Endothelial cell of umbilical vein (primary cell): ENCODE data around the gene PRPSAP1. TPM values are rescaled to one million over a fixed set of nuclear protein-coding genes. Genes with fewer than 3 reads are reported as not detected.
A peak's percentile ranks its signal among the peaks of the same experiment; 100 is the strongest.

Source experiments
- BruUV-seq: library from RNA; stranded (reverse); fragments of 400-500 nt; replicated peaks from 2 replicates; lab custom pipeline; 2021; lab: Mats Ljungman, UMichigan
- CTCF ChIA-PET: fragments of 300-600, 350-600 bp; sonication (Branson Sonifier 250); formaldehyde crosslinking; loops from one replicate; lab custom pipeline; 2021; ENCODE audit warnings: antibody characterized with exemption, inconsistent platforms; lab: Charles Lee
- POLR2A ChIA-PET: fragments of 300-600, 350-600 bp; sonication (Branson Sonifier 250); formaldehyde crosslinking; loops from one replicate; lab custom pipeline; 2021; ENCODE audit warnings: antibody characterized with exemption, inconsistent platforms; lab: Charles Lee
- DNase-seq: peaks from one replicate; pipeline ENCODE4 v3.0.0-alpha.2; 2011; ENCODE audit warnings: low read depth, low spot score
- FAIRE-seq: peaks from 2 replicates; lab custom pipeline; 2011; peaks lifted over from hg19 to GRCh38; lab: Jason Lieb, UNC
- H2AFZ ChIP-seq: 2 replicates; pipeline ENCODE4 v1.6.0; 2012; ENCODE audit warnings: low read depth, low read length, control low read depth, inconsistent platforms
- H3K27ac ChIP-seq: 2 replicates; pipeline ENCODE4 v1.5.1; 2011; ENCODE audit warnings: low read depth, mild to moderate bottlenecking, control low read depth, low read length, moderate library complexity; ENCODE audit not compliant: insufficient read depth
- H3K27me3 ChIP-seq, 2 experiments: 2 replicates each; pipeline versions ENCODE4 v1.6.0 to v1.6.1; 2011; ENCODE audit warnings: low read length in 2 of 2, mixed read lengths in 1 of 2; ENCODE audit not compliant: control insufficient read depth in 2 of 2, insufficient read depth in 2 of 2
- H3K36me3 ChIP-seq, 2 experiments: 2 replicates in 1 of 2; 3 replicates in 1 of 2; pipeline ENCODE4 v1.5.1; 2011; ENCODE audit warnings: low read length in 2 of 2, mild to moderate bottlenecking in 1 of 2, moderate library complexity in 1 of 2; ENCODE audit not compliant: control insufficient read depth in 2 of 2, insufficient read depth in 2 of 2; ENCODE audit errors: extremely low read depth in 1 of 2
- H3K4me1 ChIP-seq: 3 replicates; pipeline ENCODE4 v1.5.1; 2011; ENCODE audit warnings: mild to moderate bottlenecking, low read length; ENCODE audit not compliant: control insufficient read depth, insufficient read depth; ENCODE audit errors: extremely low read depth
- H3K4me2 ChIP-seq: 2 replicates; pipeline ENCODE4 v1.6.1; 2011; ENCODE audit warnings: low read length, control low read depth, mixed read lengths; ENCODE audit not compliant: insufficient read depth
- H3K4me3 ChIP-seq, 3 experiments: fragments of 200-600 bp in 1 of 3; sonication (generic), shearing (Covaris generic) in 1 of 3; replicated peaks in 1 of 3; 2 replicates each; pipeline ENCODE4 v1.5.1; 2011 to 2016; ENCODE audit warnings: control low read depth in 3 of 3, low read length in 3 of 3, mild to moderate bottlenecking in 2 of 3, inconsistent platforms in 1 of 3, low read depth in 1 of 3, moderate library complexity in 1 of 3; ENCODE audit not compliant: insufficient read depth in 1 of 3
- H3K79me2 ChIP-seq: 2 replicates; pipeline ENCODE4 v1.6.0; 2012; ENCODE audit warnings: low read length, inconsistent platforms; ENCODE audit not compliant: control insufficient read depth, insufficient read depth
- H3K9ac ChIP-seq: replicated peaks from 2 replicates; pipeline ENCODE3; 2011; ENCODE audit warnings: low read length, control low read depth; ENCODE audit not compliant: insufficient read depth; ENCODE audit errors: extremely low read depth
- H3K9me1 ChIP-seq: replicated peaks from 3 replicates; pipeline ENCODE4 v1.6.0; 2011; ENCODE audit warnings: mild to moderate bottlenecking, low read length; ENCODE audit not compliant: control insufficient read depth, insufficient read depth; ENCODE audit errors: extremely low read depth
- H3K9me3 ChIP-seq: replicated peaks from 2 replicates; pipeline ENCODE4 v1.5.1; 2012; ENCODE audit warnings: low read length, inconsistent platforms; ENCODE audit not compliant: control insufficient read depth, insufficient read depth
- H4K20me1 ChIP-seq: replicated peaks from 2 replicates; pipeline ENCODE3; 2011; ENCODE audit warnings: mild to moderate bottlenecking, low read length; ENCODE audit not compliant: control insufficient read depth, insufficient read depth; ENCODE audit errors: extremely low read depth
- CTCF ChIP-seq, 2 donors: IDR thresholded peaks; 1 replicate in 1 of 2; 2 replicates in 1 of 2; pipeline ENCODE4 v1.5.1; 2011; ENCODE audit warnings: low read length in 2 of 2, mild to moderate bottlenecking in 2 of 2, moderate library complexity in 2 of 2, control low read depth in 1 of 2, inconsistent platforms in 1 of 2, low read depth in 1 of 2; ENCODE audit not compliant: insufficient read depth in 1 of 2; ENCODE audit errors: extremely low read depth in 1 of 2
- EZH2 ChIP-seq: IDR thresholded peaks from 2 replicates; pipeline ENCODE4 v1.6.1; 2012; ENCODE audit warnings: borderline replicate concordance, low read depth, mild to moderate bottlenecking, moderate library complexity, low read length, inconsistent platforms; ENCODE audit not compliant: severe bottlenecking
- FOS ChIP-seq: IDR thresholded peaks from 2 replicates; pipeline ENCODE4 v1.6.1; 2011; ENCODE audit warnings: mild to moderate bottlenecking, low read length, moderate library complexity, borderline replicate concordance; ENCODE audit not compliant: insufficient read depth
- GATA2 ChIP-seq: IDR thresholded peaks from 2 replicates; pipeline ENCODE4 v1.7.0; 2011; ENCODE audit warnings: low read depth, mild to moderate bottlenecking, moderate library complexity, mixed read lengths, low read length; ENCODE audit not compliant: insufficient read length, insufficient read depth
- JUN ChIP-seq: IDR thresholded peaks from 2 replicates; pipeline ENCODE4 v1.6.1; 2011; ENCODE audit warnings: borderline replicate concordance, low read depth; ENCODE audit not compliant: insufficient read length, insufficient read depth
- MAX ChIP-seq: IDR thresholded peaks from 2 replicates; pipeline ENCODE4 v1.6.1; 2011; ENCODE audit not compliant: insufficient read depth, insufficient read length
- MYC ChIP-seq: IDR thresholded peaks from one replicate; pipeline ENCODE4 v1.6.1; 2011; ENCODE audit warnings: mild to moderate bottlenecking, low read depth, low read length
- POLR2A ChIP-seq: IDR thresholded peaks from 2 replicates; pipeline ENCODE4 v1.6.1; 2012; ENCODE audit warnings: low read depth, mild to moderate bottlenecking, control low read depth, low read length
- POLR2AphosphoS5 ChIP-seq: IDR thresholded peaks from 2 replicates; pipeline ENCODE4 v1.6.1; 2012; ENCODE audit warnings: low read depth, mild to moderate bottlenecking, control low read depth, low read length, moderate library complexity; ENCODE audit not compliant: insufficient read depth
- dilution Hi-C: fragments of 300-500 bp; cut with MboI; formaldehyde crosslinking; loops from one replicate; pipeline ENCODE4 v1.15.0; 2019; ENCODE audit warnings: low sequenced_read_pairs; ENCODE audit not compliant: extremely low pct_ligation_motif_present
- intact Hi-C: fragments of 100-400 bp; cut with micrococcal nuclease; formaldehyde crosslinking; loops from one replicate; pipeline ENCODE4 v1.10.0; 2022
- polyA plus RNA-seq, 4 experiments: library from polyadenylated mRNA; depleted of rRNA in 3 of 4; stranded (reverse) in 3 of 4; unstranded in 1 of 4; fragments of >200 nt; gene quantifications; 2 replicates each; pipeline versions ENCODE4 v1.2.1 to v1.2.3, GENCODE V29; 2011 to 2012; ENCODE audit warnings: missing spikeins in 1 of 4
- total RNA-seq: library from RNA; stranded (reverse); gene quantifications from 2 replicates; pipeline ENCODE4 v1.2.3, GENCODE V29; 2021

Gene PRPSAP1
- total and polyA plus RNA-seq, 2 donors (not counting 3 experiments of a cell fraction or from before 2014, with no cell fraction given), result 90.2 to 123 TPM

GRCh38 chr17:76382351-76382802 is 28.7 kb upstream of the PRPSAP1 start:
- H3K9me1 ChIP-seq, result no peaks in the 10 kb centered on the region
- H3K36me3 ChIP-seq, result no peaks in the 10 kb centered on the region
- H3K27me3 ChIP-seq, result no peaks in the 10 kb centered on the region
- peak overlapping the region; percentile 39 for H2AFZ ChIP-seq
- intact Hi-C loops, result no loop called here
- H3K4me2 ChIP-seq, result peak overlapping the region; percentile 67
- no peaks in the 10 kb centered on the region for H4K20me1 ChIP-seq
- peak overlapping the region; percentile 97 for H3K27ac ChIP-seq
- CTCF ChIA-PET, result interaction anchor here (0.5 to 8.1 kb wide), 7 partner anchors 12 to 518 kb away, joined by 3 to 106 read pairs (median 9); partner anchors contain the start of gene PRPSAP1
- H3K79me2 ChIP-seq, result peaks cover 29% of the 10 kb centered on the region
- DNase-seq (peak; percentile 29), FAIRE-seq (no peak)
- no peaks in the 10 kb centered on the region for H3K9me3 ChIP-seq
- dilution Hi-C loops, result no loop called here
- BruUV-seq, result TSS peak; percentile 5
- no peak for TF ChIP-seq CTCF (IDR thresholded peaks at IDR 0.05; ENCODE audit: extremely low read depth in 1 of 2, insufficient read depth in 1 of 2, low read depth in 1 of 2, low read length in 2 of 2)
- TF ChIP-seq POLR2A, result no peak
- no peak for TF ChIP-seq EZH2
- TF ChIP-seq FOS, result no peak
- no peak for TF ChIP-seq POLR2AphosphoS5
- TF ChIP-seq MYC, result no peak
- no peak for TF ChIP-seq MAX
- TF ChIP-seq GATA2, result no peak
- TF ChIP-seq JUN, result no peak
- H3K4me1 ChIP-seq, result peaks cover 26% of the 10 kb centered on the region
- POLR2A ChIA-PET, result interaction anchor here (0.7 to 1.7 kb wide), 4 partner anchors 12 to 45 kb away, joined by 3 to 11 read pairs (median 4); partner anchors contain the start of gene PRPSAP1
- H3K9ac ChIP-seq, result peak overlapping the region; percentile 97
- peak overlapping the region; percentile 54 to 82 (median 65) for H3K4me3 ChIP-seq
